Transverse colon (tissue), 4 donors: ENCODE results near the gene PPL. TPM values are rescaled to one million over a fixed set of nuclear protein-coding genes. Genes with fewer than 3 reads are reported as not detected.

Source experiments
- DNase-seq: peaks from one replicate; pipeline ENCODE4 v3.0.0-alpha.2; 2019
- H3K27ac ChIP-seq, 4 donors: fragments of 200-600 bp; sonication (generic); 2 replicates each; pipeline ENCODE4 v1.5.1; 2016 to 2018; ENCODE audit warnings: inconsistent platforms in 4 of 4
- H3K27me3 ChIP-seq: fragments of 200-600 bp; sonication (generic); 2 replicates; pipeline ENCODE4 v1.5.1; 2017; ENCODE audit warnings: inconsistent platforms
- H3K36me3 ChIP-seq, 4 donors: fragments of 200-600 bp; sonication (generic); 2 replicates each; pipeline ENCODE4 v1.5.1; 2017 to 2019; ENCODE audit warnings: inconsistent platforms in 4 of 4
- H3K4me1 ChIP-seq, 4 donors: fragments of 200-600 bp; sonication (generic); 2 replicates each; pipeline ENCODE4 v1.5.1; 2017 to 2020; ENCODE audit warnings: inconsistent platforms in 4 of 4
- H3K4me3 ChIP-seq, 4 donors: fragments of 200-600 bp; sonication (generic); 1 replicate in 1 of 4; 2 replicates in 3 of 4; pipeline versions ENCODE4 v1.5.1 to v1.6.1; 2017 to 2019; ENCODE audit warnings: inconsistent platforms in 4 of 4
- H3K9me3 ChIP-seq, 2 donors: fragments of 200-600 bp; sonication (generic); 2 replicates each; pipeline ENCODE4 v1.5.1; 2017 to 2019; ENCODE audit warnings: inconsistent platforms in 2 of 2
- EP300 ChIP-seq: sonication (generic); formaldehyde crosslinking; IDR thresholded peaks from one replicate; pipeline ENCODE4 v1.6.1; 2017; ENCODE audit warnings: antibody characterized with exemption, low read depth
- POLR2A ChIP-seq: fragments of 450-650 bp; IDR thresholded peaks from one replicate; pipeline ENCODE4 v1.6.1; 2016; ENCODE audit warnings: antibody characterized with exemption, mild to moderate bottlenecking, moderate library complexity
- POLR2AphosphoS5 ChIP-seq, 3 donors: sonication (generic); formaldehyde crosslinking; IDR thresholded peaks; one replicate each; pipeline ENCODE4 v1.6.1; 2016; ENCODE audit warnings: antibody characterized with exemption in 3 of 3
- WGBS, 2 donors: methylation state at CpG; one replicate each; pipeline ENCODE4 v1.1.5; 2018; ENCODE audit warnings: low coverage in 1 of 2; 5-methylcytosine and 5-hydroxymethylcytosine counted together
- in situ Hi-C, 4 donors: fragments of 200-750 bp; cut with MboI; loops; one replicate each; pipeline versions ENCODE4 v1.15.0 to v1.15.1; 2017; ENCODE audit warnings: low sequenced_read_pairs in 3 of 4, low pct_ligation_motif_present in 1 of 4, low pct_unique_long_range_greater_than_20kb in 1 of 4
- intact Hi-C: fragments of 100-400 bp; cut with DNase I; formaldehyde crosslinking; loops from one replicate; pipeline ENCODE4 v1.15.1; 2023; ENCODE audit warnings: low total_unique reads
- total RNA-seq, 4 donors: library from RNA; depleted of rRNA; stranded (reverse); fragments of >200 nt; gene quantifications; one replicate each; pipeline ENCODE4 v1.1.0, GENCODE V29; 2016
- TF ChIP-seq, protein P1 (sequence below), 5 experiments: fragments of 200-600 bp in 3 of 5; fragments of 450-650 bp in 2 of 5; sonication (generic) in 3 of 5; IDR thresholded peaks; 1 replicate in 2 of 5; 2 replicates in 3 of 5; pipeline ENCODE4 v1.5.1; 2016 to 2017; ENCODE audit warnings: antibody characterized with exemption in 5 of 5, inconsistent platforms in 3 of 5, mild to moderate bottlenecking in 2 of 5, moderate library complexity in 1 of 5

PPL gene
- total RNA-seq, 4 donors from 2014 or later, result 13.5 to 28.8 (median 22.8) TPM

DNA sequence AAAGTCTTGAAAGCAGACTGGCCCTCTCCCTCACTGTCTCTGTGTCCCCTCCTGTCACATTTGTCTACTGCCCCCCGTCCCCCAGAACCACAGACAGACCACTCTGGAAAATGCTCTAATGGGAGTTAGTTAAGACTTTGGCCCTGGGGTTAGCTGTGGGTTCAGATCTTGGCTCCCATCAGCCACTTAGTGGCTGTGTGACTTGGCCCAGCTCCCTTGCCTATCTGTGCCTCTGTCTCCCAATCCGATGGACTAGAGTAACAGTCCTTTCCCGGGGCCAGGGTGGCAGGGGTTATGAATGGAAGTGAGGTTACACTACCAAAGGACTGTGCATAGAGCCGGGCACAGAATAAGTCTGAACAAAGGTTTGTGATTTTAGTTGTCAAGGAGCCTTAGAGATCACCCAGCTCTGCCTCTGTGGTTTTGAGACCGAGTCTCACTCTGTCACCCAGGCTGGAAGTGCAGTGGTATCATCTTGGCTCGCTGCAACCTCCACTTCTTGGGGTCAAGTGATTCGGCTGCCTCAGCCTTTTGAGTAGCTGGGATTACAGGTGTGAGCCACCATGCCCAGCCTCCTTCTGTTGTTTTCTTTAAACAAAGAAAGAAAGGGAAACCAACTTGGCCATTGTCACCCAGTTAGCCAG lies 23.7 kb downstream of the PPL start:
- Histone ChIP-seq H3K27me3 (no peaks in the 10 kb centered on the region), H3K27ac (no peak overlapping the region), H3K9me3 (no peaks in the 10 kb centered on the region), H3K36me3 (no peaks in the 10 kb centered on the region), H3K4me1 (no peaks in the 10 kb centered on the region), H3K4me3 (no peak overlapping the region)
- in situ Hi-C loops, result loop anchor here in 1 of 4 donors (10.0 kb wide), 1 partner anchor 58 kb away; no protein-coding TSS in a partner anchor
- DNase-seq, result no peak
- WGBS, 2 donors, result 69 to 82% methylated on average over 5 to 7 of the region's 7 CpGs
- TF ChIP-seq, protein P1, sequence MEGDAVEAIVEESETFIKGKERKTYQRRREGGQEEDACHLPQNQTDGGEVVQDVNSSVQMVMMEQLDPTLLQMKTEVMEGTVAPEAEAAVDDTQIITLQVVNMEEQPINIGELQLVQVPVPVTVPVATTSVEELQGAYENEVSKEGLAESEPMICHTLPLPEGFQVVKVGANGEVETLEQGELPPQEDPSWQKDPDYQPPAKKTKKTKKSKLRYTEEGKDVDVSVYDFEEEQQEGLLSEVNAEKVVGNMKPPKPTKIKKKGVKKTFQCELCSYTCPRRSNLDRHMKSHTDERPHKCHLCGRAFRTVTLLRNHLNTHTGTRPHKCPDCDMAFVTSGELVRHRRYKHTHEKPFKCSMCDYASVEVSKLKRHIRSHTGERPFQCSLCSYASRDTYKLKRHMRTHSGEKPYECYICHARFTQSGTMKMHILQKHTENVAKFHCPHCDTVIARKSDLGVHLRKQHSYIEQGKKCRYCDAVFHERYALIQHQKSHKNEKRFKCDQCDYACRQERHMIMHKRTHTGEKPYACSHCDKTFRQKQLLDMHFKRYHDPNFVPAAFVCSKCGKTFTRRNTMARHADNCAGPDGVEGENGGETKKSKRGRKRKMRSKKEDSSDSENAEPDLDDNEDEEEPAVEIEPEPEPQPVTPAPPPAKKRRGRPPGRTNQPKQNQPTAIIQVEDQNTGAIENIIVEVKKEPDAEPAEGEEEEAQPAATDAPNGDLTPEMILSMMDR (IDR thresholded peaks at IDR 0.05), result no peak
- no peak for TF ChIP-seq POLR2AphosphoS5 (IDR thresholded peaks at IDR 0.05)
- no peak for TF ChIP-seq EP300
- no peak for TF ChIP-seq POLR2A
- intact Hi-C loops, result no loop called here

DNA sequence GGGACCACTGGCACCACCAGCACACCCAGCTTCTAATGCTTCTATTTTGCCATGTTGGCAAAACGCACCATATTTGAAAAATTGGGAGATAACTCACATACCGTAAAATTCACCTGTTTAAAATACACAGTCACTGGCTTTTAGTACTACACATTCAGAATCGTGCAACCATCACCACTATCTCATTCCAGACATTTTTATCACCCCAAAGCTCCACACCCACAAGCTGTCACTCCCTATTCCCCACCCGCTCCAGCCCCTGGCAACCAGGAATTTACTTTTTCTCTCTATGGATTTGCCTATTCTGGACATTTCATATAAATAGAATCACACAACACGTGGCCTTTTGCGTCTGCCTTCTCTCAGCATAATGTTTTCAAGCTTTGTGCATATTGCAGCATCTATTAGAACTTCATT lies 25.0 kb downstream of the PPL start:
- H3K27ac ChIP-seq, result no peak overlapping the region
- in situ Hi-C loops (loop anchor here in 1 of 4 donors (10.0 kb wide), 1 partner anchor 57 kb away; no protein-coding TSS in a partner anchor), intact Hi-C loops (no loop called here)
- H3K27me3 ChIP-seq, result no peaks in the 10 kb centered on the region
- no peaks in the 10 kb centered on the region for H3K36me3 ChIP-seq
- H3K9me3 ChIP-seq, result no peaks in the 10 kb centered on the region
- no peaks in the 10 kb centered on the region for H3K4me1 ChIP-seq
- DNase-seq, result no peak
- WGBS, 2 donors, result 61 to 65% methylated on average over 4 to 6 of the region's 6 CpGs
- TF ChIP-seq POLR2A (no peak), POLR2AphosphoS5 (IDR thresholded peaks at IDR 0.05) (no peak), EP300 (no peak)
- TF ChIP-seq, protein P1 (IDR thresholded peaks at IDR 0.05), result no peak
- no peak overlapping the region for H3K4me3 ChIP-seq

DNA sequence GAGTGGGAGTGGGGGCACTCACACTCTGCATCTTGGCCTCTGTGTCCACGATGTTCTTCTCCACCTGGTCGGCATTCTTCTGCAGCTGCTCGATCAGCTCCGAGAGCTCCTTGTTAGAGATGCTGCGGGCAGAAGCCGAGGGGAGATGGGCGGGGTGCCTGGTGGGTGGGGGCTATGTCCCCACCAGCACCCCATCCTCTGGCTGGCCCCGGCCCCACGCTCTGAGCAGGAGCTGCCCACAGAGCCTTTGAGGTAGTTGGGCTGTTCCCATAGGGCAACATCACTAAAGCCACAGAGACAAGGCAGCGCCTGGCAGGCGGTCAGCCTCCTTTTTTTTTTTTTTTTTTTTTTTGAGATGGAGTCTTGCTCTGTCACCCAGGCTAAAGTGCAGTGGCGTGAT lies 26.1 kb downstream of the PPL start:
- TF ChIP-seq, protein P1 (IDR thresholded peaks at IDR 0.05), result no peak
- Histone ChIP-seq H3K27me3 (no peaks in the 10 kb centered on the region), H3K36me3 (no peaks in the 10 kb centered on the region), H3K9me3 (no peaks in the 10 kb centered on the region), H3K4me1 (no peaks in the 10 kb centered on the region), H3K27ac (no peak overlapping the region), H3K4me3 (no peak overlapping the region)
- in situ Hi-C loops, result loop anchor here in 1 of 4 donors (10.0 kb wide), 1 partner anchor 56 kb away; no protein-coding TSS in a partner anchor
- 90% methylated on average over 12 of the region's 12 CpGs; no CpG with 5 or more reads in 1 of the 2 donors for WGBS, 2 donors
- DNase-seq, result no peak
- intact Hi-C loops, result no loop called here

DNA sequence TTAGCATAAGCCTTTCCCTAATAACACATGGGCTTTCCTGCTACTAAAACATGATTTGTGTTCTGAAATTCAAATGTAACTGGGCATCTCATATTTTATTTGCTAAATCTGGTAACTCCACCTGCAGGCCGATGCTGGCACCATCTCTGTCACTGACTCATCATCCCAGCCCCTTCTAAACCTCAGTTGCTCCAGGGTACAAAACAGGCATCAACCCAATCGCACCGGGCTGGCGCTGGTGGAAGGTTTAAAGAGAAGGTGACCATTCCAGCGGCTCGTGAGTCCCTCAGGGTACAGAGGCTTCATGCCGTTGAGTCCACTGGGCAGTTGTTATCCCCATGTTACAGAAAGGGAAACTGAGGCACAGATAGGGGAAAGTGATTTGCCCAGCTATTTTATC lies 27.1 kb downstream of the PPL start:
- no peaks in the 10 kb centered on the region for H3K36me3 ChIP-seq
- H3K27ac ChIP-seq, result no peak overlapping the region
- no peaks in the 10 kb centered on the region for H3K9me3 ChIP-seq
- no peaks in the 10 kb centered on the region for H3K27me3 ChIP-seq
- in situ Hi-C loops (loop anchor here in 1 of 4 donors (10.0 kb wide), 1 partner anchor 55 kb away; no protein-coding TSS in a partner anchor), intact Hi-C loops (no loop called here)
- no peak overlapping the region for H3K4me3 ChIP-seq
- DNase-seq, result no peak
- H3K4me1 ChIP-seq, result no peaks in the 10 kb centered on the region
- WGBS, 2 donors, result 84 to 98% methylated on average over 5 to 7 of the region's 7 CpGs
- no peak for TF ChIP-seq POLR2AphosphoS5 (IDR thresholded peaks at IDR 0.05)
- TF ChIP-seq, protein P1 (IDR thresholded peaks at IDR 0.05), result no peak
- TF ChIP-seq POLR2A, result no peak
- TF ChIP-seq EP300, result no peak
